ENCODE data around the gene RAET1E.
"Not testable (repeated sequence)": the region's sequence is repeated elsewhere in the genome, so short reads cannot be mapped to it uniquely, and the experiment has no call there.

The RAET1E gene

DNA sequence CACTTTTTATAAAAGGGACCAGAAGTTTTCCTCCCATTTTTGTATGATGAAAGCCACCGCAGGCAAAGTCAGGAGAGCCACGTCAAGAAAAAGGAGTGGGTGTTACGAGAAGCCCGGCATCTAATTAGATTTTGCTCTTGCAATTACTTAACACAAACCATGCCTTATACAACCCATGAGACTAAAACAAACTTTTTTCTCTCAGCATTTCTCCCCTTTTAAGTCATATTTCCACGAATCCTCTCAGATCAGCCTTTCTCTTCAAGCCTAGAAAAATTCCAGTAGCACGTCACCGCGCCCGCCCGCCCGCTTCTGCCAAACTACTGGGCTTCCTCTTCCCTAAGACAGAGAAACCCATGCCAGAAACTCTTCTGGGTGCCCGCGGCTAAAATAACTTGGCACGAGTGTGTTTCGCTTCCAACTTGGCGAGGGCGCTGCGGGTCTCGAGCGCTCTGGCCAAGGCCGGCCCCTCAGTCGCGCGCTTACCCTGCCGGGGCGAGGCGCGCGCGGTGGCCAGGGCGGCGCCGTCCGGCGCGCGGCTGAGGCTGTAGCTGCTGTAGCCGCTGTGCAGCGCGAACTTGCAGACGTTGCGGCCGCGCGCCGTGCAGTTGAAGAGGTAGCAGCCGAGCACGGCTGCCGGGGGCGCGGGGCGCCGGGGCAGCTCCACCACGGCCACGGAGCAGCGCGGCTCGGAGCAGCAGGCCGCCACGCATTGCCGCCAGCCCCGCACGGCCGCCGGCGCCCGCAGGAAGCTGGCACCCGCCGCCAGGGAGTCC, 34.8 kb downstream of the RAET1E start:
- peak overlapping the region; percentile 65 for H3K4me3 ChIP-seq (ENCODE audit: low read depth, low read length)

GRCh38 chr6:149862424-149862738, 35.5 kb downstream of the RAET1E start:
- not testable (repeated sequence) for H3K4me3 ChIP-seq (ENCODE audit: low read depth, low read length)

- no peak overlapping the region for H3K4me3 ChIP-seq (ENCODE audit: low read depth, low read length)
These were observed 36.1 kb downstream of the RAET1E start for GRCh38 chr6:149861603-149862423.

GRCh38 chr6:149860834-149861602, 36.9 kb downstream of the RAET1E start:
- no peak overlapping the region for H3K4me3 ChIP-seq (ENCODE audit: low read depth, low read length)

DNA sequence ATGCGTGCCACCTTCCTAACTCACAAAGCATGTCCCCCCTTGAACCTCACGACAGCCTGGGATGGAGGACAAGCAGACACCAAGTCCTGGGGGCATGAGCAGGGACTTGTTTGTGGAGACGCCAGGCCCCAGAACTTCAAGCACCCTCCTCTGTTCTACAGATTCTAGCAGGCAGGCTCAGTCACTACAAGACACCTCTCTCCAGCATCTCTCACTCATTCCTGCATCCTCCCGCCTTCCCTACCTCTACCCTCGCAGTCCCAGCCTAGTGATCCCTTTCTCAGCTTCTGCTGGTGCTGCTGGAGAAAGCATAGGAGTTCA, 37.4 kb downstream of the RAET1E start:
- H3K4me3 ChIP-seq (ENCODE audit: low read depth, low read length) = no peak overlapping the region

GRCh38 chr6:149859938-149860337, 38.0 kb downstream of the RAET1E start:
- H3K4me3 ChIP-seq (ENCODE audit: low read depth, low read length) = no peak overlapping the region

GRCh38 chr6:149859368-149859767, 38.5 kb downstream of the RAET1E start:
- no peak overlapping the region for H3K4me3 ChIP-seq (ENCODE audit: low read depth, low read length)

DNA sequence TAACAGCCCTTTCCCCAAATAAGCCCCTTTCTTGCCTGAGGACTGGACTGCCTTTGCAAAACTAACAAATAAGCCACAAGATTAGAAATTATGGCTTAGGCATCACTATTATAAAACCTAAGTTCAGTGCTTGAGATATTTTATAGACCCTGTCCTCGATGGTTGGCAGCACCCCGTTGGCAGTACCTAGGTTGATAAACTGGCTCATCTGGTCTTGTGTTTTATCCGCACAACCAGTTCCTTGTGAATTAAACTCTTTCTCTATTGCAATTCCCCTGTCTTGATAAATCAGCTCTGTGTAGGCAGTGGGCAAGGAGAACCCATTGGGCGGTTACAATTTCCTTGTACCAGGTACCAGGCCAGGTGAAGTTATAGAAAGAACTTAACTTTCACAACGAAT, 40.4 kb downstream of the RAET1E start:
- H3K4me3 ChIP-seq (ENCODE audit: low read depth, low read length) = no peak overlapping the region

DNA sequence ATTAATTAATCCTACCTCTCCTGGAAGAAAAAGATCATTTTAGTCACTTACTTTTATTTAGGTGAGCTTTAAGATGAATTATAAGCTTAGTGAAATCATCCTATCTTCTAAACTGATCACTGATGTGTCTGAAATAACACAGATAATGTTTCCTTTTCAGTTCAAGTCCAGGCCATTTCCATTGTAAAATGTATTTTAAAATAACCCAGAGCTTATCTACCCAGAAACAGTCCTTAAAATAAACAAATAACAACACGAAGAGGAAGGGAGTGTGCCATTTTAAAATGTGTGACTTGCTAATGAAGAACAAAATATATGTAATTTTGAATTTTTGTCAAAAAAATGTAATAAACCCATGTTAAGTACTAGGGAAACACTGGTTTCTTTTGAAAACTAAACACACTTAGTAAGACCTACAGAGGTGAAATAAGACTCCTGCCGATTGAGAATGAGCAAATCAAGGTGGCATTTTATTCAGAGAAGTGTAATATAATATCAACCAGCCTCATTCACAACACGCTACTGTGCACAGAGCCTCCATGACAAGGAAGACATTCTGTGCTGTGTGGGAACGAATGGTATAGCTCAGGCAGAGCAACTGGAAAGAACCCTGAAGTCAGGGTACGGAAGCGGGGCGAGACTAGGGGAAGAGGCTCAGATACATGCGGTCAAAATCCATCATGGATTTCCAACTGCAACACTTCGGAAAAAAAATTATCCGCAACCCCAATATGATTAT, 41.5 kb downstream of the RAET1E start:
- H3K4me3 ChIP-seq (ENCODE audit: low read depth, low read length) = no peak overlapping the region

DNA sequence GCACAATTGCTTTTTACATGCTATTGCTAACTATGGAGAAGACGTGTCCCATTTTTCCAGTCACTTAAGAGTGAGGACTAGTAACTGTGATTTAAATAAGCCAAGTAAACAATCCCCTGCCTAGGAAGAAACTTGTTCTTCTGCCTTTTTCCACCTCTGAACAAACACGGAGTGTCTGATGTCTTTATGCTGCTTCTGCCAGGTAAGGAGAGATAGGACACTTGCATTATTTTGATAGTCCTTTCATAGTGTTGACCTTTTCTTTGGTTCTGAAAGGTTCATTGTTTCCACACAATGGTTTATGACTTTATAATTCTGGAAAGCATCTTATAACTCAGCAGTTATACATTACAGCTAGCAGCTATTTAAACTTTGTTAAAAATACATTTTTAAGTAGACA, 42.2 kb downstream of the RAET1E start:
- H3K4me3 ChIP-seq (ENCODE audit: low read depth, low read length) = no peak overlapping the region

DNA sequence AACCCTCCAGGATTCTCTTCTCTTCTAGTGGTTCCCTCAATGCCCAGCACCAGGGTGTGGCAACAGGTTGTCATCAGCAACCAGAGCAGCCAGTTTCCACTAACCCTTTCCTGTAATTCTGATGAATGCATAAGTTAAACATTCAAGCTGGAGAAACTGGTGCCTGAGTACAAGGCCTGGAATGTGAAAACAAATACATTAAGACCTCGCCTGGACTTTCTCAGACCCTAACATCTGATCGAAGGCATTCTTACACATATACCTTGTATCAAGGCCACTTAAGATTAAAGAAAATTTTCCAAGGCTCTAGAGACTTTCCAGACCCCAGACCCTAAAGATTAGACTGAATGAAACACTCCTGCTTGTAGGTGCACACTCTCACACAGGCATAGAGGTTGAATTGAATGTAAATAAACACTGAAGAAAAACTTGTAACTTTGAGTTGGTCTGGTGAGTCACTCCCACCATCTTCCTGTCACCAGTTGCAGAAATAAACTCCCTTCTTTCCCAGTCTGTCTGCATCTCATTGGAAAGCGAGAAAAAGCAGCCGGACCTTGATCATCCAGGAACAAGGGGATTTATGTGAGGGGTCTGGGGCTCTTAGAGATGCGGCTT, 42.8 kb downstream of the RAET1E start:
- H3K4me3 ChIP-seq (ENCODE audit: low read depth, low read length) = no peak overlapping the region

DNA sequence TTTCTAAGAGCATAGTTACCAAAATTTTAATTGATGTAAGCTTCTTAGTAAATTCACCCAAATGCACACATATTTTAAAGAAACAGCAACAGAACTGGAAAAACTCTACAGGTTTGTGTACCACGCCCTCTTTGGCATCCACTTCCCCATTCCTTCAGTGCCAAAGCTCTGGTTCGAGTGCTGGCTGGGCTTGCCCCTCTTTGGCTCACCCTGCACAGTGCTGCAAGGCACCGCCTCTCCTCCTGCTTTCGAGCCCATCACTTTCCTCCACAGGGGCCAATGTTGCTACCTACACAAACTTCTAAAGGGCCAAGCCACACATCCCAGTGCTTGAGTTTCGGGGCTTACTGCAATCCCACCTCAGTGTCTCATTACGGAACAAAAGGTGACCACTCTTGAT, 43.4 kb downstream of the RAET1E start:
- no peak overlapping the region for H3K4me3 ChIP-seq (ENCODE audit: low read depth, low read length)

DNA sequence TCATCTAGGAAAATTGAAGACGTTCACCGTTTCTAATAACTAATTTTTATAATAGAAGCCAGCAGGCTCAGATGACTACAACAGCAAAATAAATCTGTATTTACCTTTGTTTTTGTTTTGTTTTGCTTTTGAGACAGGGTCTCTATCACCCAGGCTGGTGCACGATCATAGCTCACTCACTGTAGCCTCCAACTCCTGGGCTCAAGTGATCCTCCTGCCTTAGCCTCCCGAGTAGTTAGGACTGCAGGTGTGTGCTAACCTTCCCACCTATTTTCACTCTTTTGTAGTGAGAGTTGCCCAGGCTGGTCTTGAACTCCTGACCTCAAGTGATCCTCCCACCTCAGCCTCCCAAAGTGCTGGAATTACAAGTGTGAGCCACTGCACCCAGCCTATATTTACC, 43.9 kb downstream of the RAET1E start:
- H3K4me3 ChIP-seq (ENCODE audit: low read depth, low read length) = not testable (repeated sequence)

GRCh38 chr6:149852881-149853280, 45.0 kb downstream of the RAET1E start:
- no peak overlapping the region for H3K4me3 ChIP-seq (ENCODE audit: low read depth, low read length)

- H3K4me3 ChIP-seq (ENCODE audit: low read depth, low read length) = no peak overlapping the region
These were observed 45.7 kb downstream of the RAET1E start for GRCh38 chr6:149852180-149852579.

DNA sequence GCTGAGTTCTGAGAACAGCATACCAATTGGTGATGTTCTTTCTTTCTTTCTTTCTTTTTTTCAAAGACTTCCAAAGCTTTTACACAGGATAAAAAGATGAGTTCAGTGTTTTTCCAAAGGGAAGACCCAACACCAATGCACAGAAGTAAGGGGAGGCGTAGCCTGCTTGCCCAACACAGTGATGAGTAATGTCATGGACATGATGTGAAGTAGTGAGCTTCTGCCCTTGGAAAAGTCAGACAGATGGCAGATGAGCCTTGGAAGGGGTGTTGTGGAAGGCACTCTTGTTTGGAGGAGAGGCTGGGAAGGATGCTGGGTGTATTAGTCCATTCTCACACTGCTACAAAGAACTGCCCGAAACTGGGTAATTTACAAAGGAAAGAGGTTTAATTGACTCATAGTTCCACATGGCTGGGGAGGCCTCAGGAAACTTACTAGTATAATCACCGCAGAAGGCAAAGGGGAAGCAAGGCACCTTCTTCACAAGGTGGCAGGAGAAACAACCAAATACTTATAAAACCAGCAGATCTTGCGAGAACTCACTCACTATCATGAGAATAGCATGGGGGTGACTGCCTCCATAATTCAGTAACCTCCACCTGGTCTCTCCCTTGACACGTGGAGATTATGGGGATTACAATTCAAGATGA, 46.3 kb downstream of the RAET1E start:
- no peak overlapping the region for H3K4me3 ChIP-seq (ENCODE audit: low read depth, low read length)

DNA sequence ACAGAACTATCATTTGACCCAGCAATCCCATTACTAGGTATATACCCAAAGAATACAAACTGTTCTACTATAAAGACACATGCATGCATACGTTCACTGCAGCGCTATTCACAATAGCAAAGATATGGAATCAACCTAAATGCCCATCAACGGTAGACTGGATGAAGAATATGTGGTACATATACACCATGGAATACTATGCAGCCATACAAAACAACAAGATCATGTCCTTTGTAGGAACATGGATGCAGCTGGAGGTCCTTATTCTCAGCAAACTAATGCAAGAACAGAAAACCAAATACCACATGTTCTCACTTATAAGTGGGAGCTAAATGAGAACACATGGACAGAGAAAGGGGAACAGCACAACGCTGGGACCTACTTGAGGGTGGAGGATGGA, 49.6 kb downstream of the RAET1E start:
- not testable (repeated sequence) for H3K4me3 ChIP-seq (ENCODE audit: low read depth, low read length)
